GM12873 (cell line): ENCODE data around the gene GJB4.

Experiments
- CTCF ChIP-seq: IDR thresholded peaks from 2 replicates; pipeline ENCODE4 v1.5.1; 2012; ENCODE audit warnings: low read depth, mild to moderate bottlenecking, moderate library complexity, low read length, control low read depth; ENCODE audit not compliant: insufficient read depth; ENCODE audit errors: missing control alignments

GJB4 gene

GRCh38 chr1:34761176-34761761 is 1.7 kb downstream of the GJB4 start:
- TF ChIP-seq CTCF = no peak

- TF ChIP-seq CTCF = no peak
These were observed 2.3 kb downstream of the GJB4 start for GRCh38 chr1:34761776-34762307.

GRCh38 chr1:34762474-34763141 is 3.1 kb downstream of the GJB4 start:
- TF ChIP-seq CTCF = no peak

GRCh38 chr1:34763142-34763781 is 3.7 kb downstream of the GJB4 start:
- TF ChIP-seq CTCF = no peak

- TF ChIP-seq CTCF = no peak
These were observed 9.3 kb downstream of the GJB4 start for GRCh38 chr1:34768856-34769255.

GRCh38 chr1:34770891-34771504 is 11.5 kb downstream of the GJB4 start:
- no peak for TF ChIP-seq CTCF
